Activated CD4-positive, alpha-beta T cell treated with anti-CD3 and anti-CD28 coated beads, Interleukin-2, amount 10 ng/mL, durations not matched to agents 7 days and 5 days (primary cell): ENCODE results near the gene PIK3R2. TPM values are rescaled to one million over a fixed set of nuclear protein-coding genes. Genes with fewer than 3 reads are reported as not detected.

Experiments
- CTCF ChIA-PET: fragments of 350-600 bp; sonication (Branson Sonifier 250); formaldehyde crosslinking; loops from one replicate; lab custom pipeline; 2021; ENCODE audit warnings: antibody characterized with exemption; lab: Charles Lee
- POLR2A ChIA-PET: fragments of 350-600 bp; sonication (Branson Sonifier 250); formaldehyde crosslinking; loops from one replicate; lab custom pipeline; 2021; ENCODE audit warnings: antibody characterized with exemption; lab: Charles Lee
- DNase-seq: peaks from one replicate; pipeline ENCODE4 v3.0.0-alpha.2; 2020
- H3K27ac Mint-ChIP-seq: one replicate; pipeline ENCODE4 v1.8.0; 2021; ENCODE audit warnings: mild to moderate bottlenecking, moderate library complexity, mixed read lengths
- H3K27me3 Mint-ChIP-seq: one replicate; pipeline ENCODE4 v1.8.0; 2021; ENCODE audit warnings: mixed read lengths
- H3K36me3 Mint-ChIP-seq: one replicate; pipeline ENCODE4 v1.8.0; 2021; ENCODE audit warnings: low read depth, mixed read lengths
- H3K4me1 Mint-ChIP-seq: one replicate; pipeline ENCODE4 v1.8.0; 2021; ENCODE audit warnings: mixed read lengths
- H3K4me3 Mint-ChIP-seq: one replicate; pipeline ENCODE4 v1.8.0; 2021; ENCODE audit warnings: mild to moderate bottlenecking, moderate library complexity, mixed read lengths
- H3K9me3 Mint-ChIP-seq: one replicate; pipeline ENCODE4 v1.8.0; 2021; ENCODE audit warnings: mixed read lengths
- total RNA-seq, 2 experiments: library from RNA; stranded (reverse); gene quantifications; one replicate each; pipeline ENCODE4 v1.2.3, GENCODE V29; 2021

Gene PIK3R2
- total RNA-seq, 2 experiments from 2014 or later = 12.6 to 13.1 TPM

DNA sequence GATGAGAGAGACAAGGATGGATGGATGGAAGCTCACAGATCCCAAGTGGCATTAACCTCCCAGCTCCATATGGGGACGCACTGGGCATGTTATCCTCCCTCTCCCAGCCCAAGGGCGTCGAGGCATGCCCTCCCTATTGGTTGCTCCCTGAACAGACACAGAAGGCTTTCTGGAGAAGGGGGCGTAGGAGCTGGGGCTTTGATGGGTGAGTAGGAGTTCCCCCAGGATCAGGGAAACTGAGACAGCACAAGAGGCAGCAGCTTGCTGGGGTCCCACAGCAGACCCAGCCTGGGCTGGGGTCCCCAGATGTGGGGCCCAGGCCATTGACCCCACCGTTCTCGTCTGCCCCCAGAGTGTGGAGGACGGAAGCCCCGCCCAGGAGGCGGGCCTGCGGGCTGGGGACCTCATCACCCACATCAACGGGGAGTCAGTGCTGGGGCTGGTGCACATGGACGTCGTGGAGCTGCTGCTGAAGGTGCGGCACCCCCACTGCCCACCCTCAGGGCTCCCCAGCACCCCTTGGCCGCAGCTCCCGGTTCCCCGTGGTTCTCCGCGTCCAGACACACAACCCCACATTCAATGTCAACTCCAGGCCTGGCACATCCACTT lies 7.5 kb upstream of the PIK3R2 start:
- no peaks in the 10 kb centered on the region for H3K27me3 Mint-ChIP-seq
- H3K4me3 Mint-ChIP-seq = no peak overlapping the region
- peak overlapping the region; percentile 31 for H3K27ac Mint-ChIP-seq
- peaks cover 3% of the 10 kb centered on the region for H3K4me1 Mint-ChIP-seq
- no peaks in the 10 kb centered on the region for H3K9me3 Mint-ChIP-seq
- CTCF ChIA-PET = interaction anchor here (1.0 to 1.4 kb wide), 2 partner anchors 9 to 15 kb away, joined by 3 to 5 read pairs; no protein-coding TSS in a partner anchor
- POLR2A ChIA-PET = no interaction called here
- no peak for DNase-seq
- peaks cover 49% of the 10 kb centered on the region for H3K36me3 Mint-ChIP-seq

DNA sequence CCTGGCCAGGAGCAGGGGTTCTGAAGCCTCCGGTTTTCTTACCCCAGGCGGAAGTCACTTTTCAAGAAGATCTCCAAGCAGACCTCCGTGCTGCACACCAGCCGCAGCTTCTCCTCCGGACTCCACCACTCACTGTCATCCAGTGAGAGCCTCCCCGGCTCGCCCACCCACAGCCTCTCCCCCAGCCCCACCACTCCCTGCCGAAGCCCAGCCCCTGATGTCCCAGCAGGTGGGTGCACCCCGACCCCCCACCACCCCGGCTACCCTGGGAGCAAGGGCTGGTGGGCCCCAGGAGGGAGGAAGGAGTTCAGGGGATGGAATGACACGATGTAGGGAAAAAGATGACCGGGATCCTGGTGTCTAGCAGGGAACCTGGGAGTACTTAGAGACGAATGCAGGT lies 5.6 kb upstream of the PIK3R2 start:
- DNase-seq = no peak
- POLR2A ChIA-PET = no interaction called here
- Mint-ChIP-seq H3K36me3 (peaks cover 40% of the 10 kb centered on the region), H3K4me1 (peaks cover 17% of the 10 kb centered on the region), H3K9me3 (no peaks in the 10 kb centered on the region), H3K27me3 (no peaks in the 10 kb centered on the region), H3K27ac (peak overlapping the region; percentile 31), H3K4me3 (no peak overlapping the region)
- CTCF ChIA-PET = no interaction called here

GRCh38 chr19:18149596-18149975 lies 3.4 kb upstream of the PIK3R2 start:
- Mint-ChIP-seq H3K9me3 (no peaks in the 10 kb centered on the region), H3K27ac (no peak overlapping the region), H3K36me3 (peaks cover 28% of the 10 kb centered on the region), H3K4me3 (no peak overlapping the region), H3K27me3 (no peaks in the 10 kb centered on the region), H3K4me1 (peaks cover 26% of the 10 kb centered on the region)
- ChIA-PET CTCF (no interaction called here), POLR2A (no interaction called here)
- DNase-seq = no peak

DNA sequence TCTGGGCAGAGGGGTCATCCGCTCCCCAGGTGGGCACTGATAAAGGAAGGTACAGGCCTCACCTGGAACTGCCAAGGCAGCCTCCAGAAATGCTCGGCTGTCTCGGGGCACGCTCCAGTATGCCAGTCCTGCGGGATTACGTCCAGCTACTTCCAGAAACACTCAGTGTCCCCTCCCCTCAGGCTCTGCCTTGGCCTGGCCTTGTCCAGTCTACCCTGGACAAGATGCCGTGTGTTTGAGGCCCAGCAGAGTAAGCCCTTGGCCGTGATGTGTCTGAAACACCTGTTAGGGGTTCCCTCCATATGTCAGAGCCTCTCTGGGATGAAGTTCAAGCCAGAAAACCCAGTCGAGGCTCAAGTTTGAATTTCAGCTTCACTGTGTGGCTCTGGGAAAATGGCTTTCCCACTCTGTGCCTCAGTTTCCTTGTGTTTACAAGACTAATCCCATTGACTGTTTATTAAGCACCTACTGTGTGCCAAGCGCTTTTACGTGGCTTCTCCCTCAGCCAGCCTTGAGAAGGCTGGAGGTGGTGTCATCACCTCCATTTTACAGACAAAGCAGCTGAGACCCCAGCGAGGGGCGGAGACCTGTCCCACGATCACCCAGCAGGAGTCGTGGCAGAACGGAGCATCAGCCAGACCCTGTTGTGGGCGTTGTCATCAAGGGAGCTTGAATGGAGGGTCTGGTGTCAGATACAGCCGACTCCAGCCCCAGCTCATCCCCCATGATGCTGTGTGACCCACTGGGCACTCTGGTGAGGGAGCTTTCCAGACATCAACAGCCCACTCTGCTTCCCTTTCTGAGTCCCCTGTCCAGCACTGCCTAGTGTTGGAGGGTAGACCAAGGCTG lies 2.0 kb upstream of the PIK3R2 start:
- Mint-ChIP-seq H3K4me3 (peak overlapping the region; percentile 82), H3K4me1 (peaks cover 27% of the 10 kb centered on the region), H3K27ac (peak overlapping the region; percentile 99), H3K27me3 (no peaks in the 10 kb centered on the region), H3K9me3 (no peaks in the 10 kb centered on the region), H3K36me3 (peaks cover 21% of the 10 kb centered on the region)
- no peak for DNase-seq
- POLR2A ChIA-PET = interaction anchor here (0.6 kb wide), 2 partner anchors 10 to 1653 kb away, joined by 3 to 4 read pairs; no protein-coding TSS in a partner anchor
- CTCF ChIA-PET = interaction anchor here (0.6 to 3.1 kb wide), 11 partner anchors 10 to 214 kb away, joined by 3 to 18 read pairs (median 6); partner anchors contain the start of gene MPV17L2

- ChIA-PET CTCF (interaction anchor here (0.6 to 3.1 kb wide), 19 partner anchors 9 to 214 kb away, joined by 3 to 18 read pairs (median 4); partner anchors contain the start of gene IFI30), POLR2A (no interaction called here)
- Mint-ChIP-seq H3K4me3 (peak overlapping the region; percentile 82), H3K27ac (peak overlapping the region; percentile 99), H3K27me3 (no peaks in the 10 kb centered on the region), H3K36me3 (peaks cover 14% of the 10 kb centered on the region), H3K9me3 (no peaks in the 10 kb centered on the region), H3K4me1 (peaks cover 27% of the 10 kb centered on the region)
- peak; percentile 99 for DNase-seq
Measured at GRCh38 chr19:18152442-18152816, 534 bp upstream of the PIK3R2 start.

GRCh38 chr19:18153556-18154134 lies 682 bp downstream of the PIK3R2 start:
- POLR2A ChIA-PET = no interaction called here
- peak overlapping the region; percentile 82 for H3K4me3 Mint-ChIP-seq
- CTCF ChIA-PET = no interaction called here

DNA sequence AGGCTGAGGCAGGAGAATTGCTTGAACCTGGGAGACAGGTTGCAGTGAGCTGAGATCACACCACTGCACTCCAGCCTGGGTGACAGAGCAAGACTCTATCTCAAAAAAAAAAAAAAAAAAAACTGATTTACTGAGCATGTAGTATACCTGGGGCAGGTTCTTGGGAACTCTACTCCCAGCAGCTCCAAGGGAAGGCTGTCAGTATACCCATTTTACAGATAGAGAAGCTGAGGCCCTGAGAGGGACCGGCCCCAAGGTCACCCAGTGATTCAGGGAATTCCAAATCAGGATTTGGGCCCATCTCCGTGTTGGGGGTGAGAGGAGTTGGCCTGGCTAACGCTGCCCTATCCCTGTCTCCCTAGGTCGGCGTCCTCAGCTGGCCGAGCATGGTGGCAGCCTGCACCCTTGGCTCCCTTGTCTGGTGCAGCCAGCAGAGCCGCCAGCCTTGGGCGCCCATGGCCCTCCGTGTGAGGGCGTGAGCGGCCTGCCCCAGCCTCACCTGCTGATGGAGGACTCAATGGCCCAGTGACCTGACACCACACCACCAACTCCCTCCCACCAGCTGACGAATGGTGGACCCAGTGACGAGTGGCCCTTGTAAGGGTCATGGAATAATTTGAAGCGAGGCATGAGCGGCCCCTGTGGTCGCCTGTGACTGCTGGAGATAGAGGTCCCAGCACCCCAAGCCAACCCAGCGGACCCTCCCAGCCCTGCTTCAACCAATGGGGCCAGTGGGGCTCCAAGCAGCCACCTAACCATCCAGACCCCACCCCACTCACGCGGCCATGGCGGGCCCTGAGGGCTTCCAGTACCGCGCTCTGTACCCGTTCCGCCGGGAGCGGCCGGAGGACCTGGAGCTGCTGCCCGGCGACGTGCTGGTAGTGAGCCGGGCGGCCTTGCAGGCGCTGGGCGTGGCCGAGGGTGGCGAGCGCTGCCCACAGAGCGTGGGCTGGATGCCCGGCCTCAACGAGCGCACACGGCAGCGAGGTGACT lies 2.4 kb downstream of the PIK3R2 start:
- Mint-ChIP-seq H3K27ac (no peak overlapping the region), H3K4me3 (no peak overlapping the region), H3K27me3 (no peaks in the 10 kb centered on the region), H3K9me3 (no peaks in the 10 kb centered on the region), H3K36me3 (peaks cover 2% of the 10 kb centered on the region), H3K4me1 (peaks cover 28% of the 10 kb centered on the region)
- POLR2A ChIA-PET = no interaction called here
- CTCF ChIA-PET = interaction anchor here (0.9 to 1.5 kb wide), 2 partner anchors 13 to 389 kb away, joined by 3 to 5 read pairs; no protein-coding TSS in a partner anchor
- DNase-seq = no peak

More at GRCh38 chr19:18153556-18154134, 682 bp downstream of the PIK3R2 start:
- Mint-ChIP-seq H3K9me3 (no peaks in the 10 kb centered on the region), H3K4me1 (peaks cover 27% of the 10 kb centered on the region), H3K36me3 (peaks cover 7% of the 10 kb centered on the region), H3K27me3 (no peaks in the 10 kb centered on the region), H3K27ac (peak overlapping the region; percentile 85)
- DNase-seq = no peak

DNA sequence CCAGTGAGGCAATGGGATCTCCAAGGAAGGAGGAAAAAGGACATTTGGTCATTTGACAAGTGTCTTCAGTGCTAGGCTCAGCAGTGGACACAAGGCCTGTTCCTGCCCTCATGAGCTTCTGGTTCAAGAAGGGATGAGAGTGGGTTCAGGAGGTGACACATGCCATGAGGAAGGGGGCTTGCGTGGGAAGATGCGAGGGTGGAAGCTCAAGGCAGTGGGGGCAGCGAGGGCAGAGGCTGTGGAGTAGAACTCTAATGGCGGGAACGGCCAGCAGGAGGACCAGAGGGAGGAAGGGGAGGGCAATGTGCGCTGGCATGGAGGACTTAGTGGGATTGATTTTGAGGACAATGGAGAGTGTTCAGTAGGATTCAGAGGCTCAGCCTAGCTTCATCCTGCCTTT lies 3.3 kb downstream of the PIK3R2 start:
- Mint-ChIP-seq H3K27ac (no peak overlapping the region), H3K4me1 (peaks cover 25% of the 10 kb centered on the region), H3K9me3 (no peaks in the 10 kb centered on the region), H3K36me3 (peaks cover 1% of the 10 kb centered on the region), H3K4me3 (no peak overlapping the region), H3K27me3 (no peaks in the 10 kb centered on the region)
- ChIA-PET CTCF (interaction anchor here (0.9 kb wide), 2 partner anchors 44 to 390 kb away, joined by 3 read pairs; no protein-coding TSS in a partner anchor), POLR2A (no interaction called here)
- no peak for DNase-seq

DNA sequence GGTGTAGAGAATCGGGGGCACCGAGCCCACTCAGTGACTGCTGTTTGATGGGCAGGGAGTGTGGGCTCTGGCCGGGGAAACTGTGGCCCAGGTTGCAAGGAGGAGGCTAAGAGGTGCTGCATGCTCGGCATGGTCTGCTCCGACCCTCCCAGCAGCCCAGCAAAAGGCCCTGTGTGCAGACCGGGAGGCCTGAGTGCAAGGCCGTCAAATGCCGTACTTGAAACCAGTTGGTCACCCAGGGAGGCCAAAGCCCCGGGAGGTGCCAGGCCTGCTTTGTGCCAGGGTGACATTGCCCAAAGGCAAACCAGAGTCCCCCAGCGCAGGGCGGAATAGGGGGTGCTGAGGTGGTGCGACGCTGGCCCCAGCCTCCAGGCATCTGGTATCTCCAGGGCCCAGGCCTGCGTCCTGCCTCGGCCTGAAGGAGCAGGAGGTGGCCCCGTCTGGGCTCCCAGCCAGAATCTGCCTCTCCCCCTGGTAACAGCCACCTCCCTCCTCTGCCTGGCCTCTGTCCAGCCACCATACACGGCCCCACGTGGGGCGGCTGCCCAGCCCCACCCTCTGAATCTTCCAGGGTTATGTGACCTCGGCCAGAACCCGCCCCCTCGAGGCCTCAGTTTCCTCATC lies 4.0 kb downstream of the PIK3R2 start:
- CTCF ChIA-PET = interaction anchor here (0.9 to 1.2 kb wide), 3 partner anchors 45 to 391 kb away, joined by 3 read pairs; no protein-coding TSS in a partner anchor
- H3K9me3 Mint-ChIP-seq = no peaks in the 10 kb centered on the region
- H3K4me1 Mint-ChIP-seq = peaks cover 19% of the 10 kb centered on the region

DNA sequence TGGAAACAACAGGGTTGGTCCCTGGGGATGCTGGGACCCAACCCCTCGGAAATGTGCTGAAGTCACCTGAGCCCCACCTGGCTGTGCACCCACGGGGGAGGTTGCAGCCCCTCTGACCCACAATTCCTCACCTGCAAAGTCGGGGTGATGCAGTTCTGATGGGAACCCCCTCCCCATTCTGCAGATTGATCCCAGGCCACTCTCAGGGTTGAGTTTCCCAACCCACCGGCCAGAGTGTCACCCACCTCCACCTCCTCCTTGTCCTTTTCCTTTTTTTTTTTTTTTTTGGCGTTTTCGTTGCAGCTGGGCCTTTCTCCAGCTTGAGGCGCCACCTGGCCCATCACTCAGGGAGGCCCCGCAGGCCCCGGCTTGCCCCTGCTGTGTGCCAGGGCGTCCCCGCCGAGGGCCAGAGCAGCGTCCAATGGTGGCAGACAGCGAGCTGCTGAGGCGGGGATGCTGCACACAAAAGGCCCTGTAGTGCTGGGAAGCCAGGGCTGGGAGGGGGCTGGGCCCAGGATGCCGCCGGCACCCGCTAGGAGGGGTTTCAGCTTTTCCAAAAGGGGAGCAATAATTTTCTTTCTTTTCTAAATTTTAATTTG lies 4.6 kb downstream of the PIK3R2 start:
- ChIA-PET POLR2A (no interaction called here), CTCF (interaction anchor here (1.2 kb wide), 1 partner anchor 94 kb away, joined by 3 read pairs; no protein-coding TSS in a partner anchor)
- no peak for DNase-seq
- Mint-ChIP-seq H3K4me1 (peaks cover 17% of the 10 kb centered on the region), H3K36me3 (no peaks in the 10 kb centered on the region), H3K27me3 (no peaks in the 10 kb centered on the region), H3K27ac (no peak overlapping the region), H3K9me3 (no peaks in the 10 kb centered on the region), H3K4me3 (no peak overlapping the region)

More for the DNA sequence above, 4.0 kb downstream of the PIK3R2 start:
- Mint-ChIP-seq H3K4me3 (no peak overlapping the region), H3K36me3 (peaks cover 1% of the 10 kb centered on the region), H3K27ac (no peak overlapping the region), H3K27me3 (no peaks in the 10 kb centered on the region)
- POLR2A ChIA-PET = no interaction called here
- DNase-seq = no peak

DNA sequence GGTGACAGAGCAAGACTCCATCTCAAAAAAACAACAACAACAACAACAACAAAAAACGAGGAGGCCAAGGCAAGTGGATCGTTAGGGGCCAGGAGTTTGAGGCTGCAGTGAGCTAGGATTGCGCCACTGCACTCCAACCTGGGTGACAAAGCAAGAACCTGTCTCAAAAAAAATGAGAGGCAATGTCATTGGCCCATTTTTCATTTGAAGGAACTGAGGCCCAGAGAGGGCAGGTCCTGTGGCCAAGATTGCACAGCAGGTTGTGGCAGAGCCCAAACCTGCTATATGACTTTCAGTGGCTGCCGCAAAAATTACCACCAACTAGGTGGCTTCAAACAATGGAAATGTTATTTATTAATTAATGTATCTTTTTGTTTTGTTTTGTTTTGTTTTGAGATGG lies 5.5 kb downstream of the PIK3R2 start:
- no peak overlapping the region for H3K4me3 Mint-ChIP-seq
- DNase-seq = no peak
- CTCF ChIA-PET = interaction anchor here (0.6 to 1.2 kb wide), 2 partner anchors 93 to 96 kb away, joined by 3 to 4 read pairs; no protein-coding TSS in a partner anchor
- H3K36me3 Mint-ChIP-seq = peaks cover 2% of the 10 kb centered on the region
- H3K9me3 Mint-ChIP-seq = no peaks in the 10 kb centered on the region
- POLR2A ChIA-PET = no interaction called here
- H3K4me1 Mint-ChIP-seq = peaks cover 17% of the 10 kb centered on the region
- no peaks in the 10 kb centered on the region for H3K27me3 Mint-ChIP-seq
- H3K27ac Mint-ChIP-seq = no peak overlapping the region
